H1 (cell line): ENCODE results near the gene AHI1. TPM values are rescaled to one million over a fixed set of nuclear protein-coding genes. Genes with fewer than 3 reads are reported as not detected.

Source experiments
- BACH1 ChIP-seq: IDR thresholded peaks from 2 replicates; pipeline ENCODE4 v1.6.1; 2012; ENCODE audit warnings: low read length, improper control_type of control experiment
- FOSL1 ChIP-seq: IDR thresholded peaks from 2 replicates; pipeline ENCODE4 v1.6.1; 2011; ENCODE audit warnings: mild to moderate bottlenecking, low read depth, low read length, moderate library complexity; ENCODE audit not compliant: insufficient read depth
- GTF2F1 ChIP-seq: IDR thresholded peaks from 2 replicates; pipeline ENCODE4 v1.6.1; 2012; ENCODE audit warnings: low read depth, low read length, improper control_type of control experiment, borderline replicate concordance
- POLR2AphosphoS5 ChIP-seq: IDR thresholded peaks from 2 replicates; pipeline ENCODE4 v1.6.1; 2011; ENCODE audit warnings: low read depth, low read length
- POU5F1 ChIP-seq: IDR thresholded peaks from 2 replicates; pipeline ENCODE4 v1.6.1; 2011; ENCODE audit warnings: low read depth, mild to moderate bottlenecking, low read length, moderate library complexity
- TEAD4 ChIP-seq: IDR thresholded peaks from 2 replicates; pipeline ENCODE4 v1.6.1; 2012; ENCODE audit warnings: low read depth, low read length, inconsistent platforms, mixed read lengths
- polyA plus RNA-seq, 7 experiments: library from polyadenylated mRNA; depleted of rRNA in 3 of 7; stranded (reverse) in 5 of 7; unstranded in 2 of 7; fragments of >200 nt in 5 of 7; fragments of 200-250 nt in 2 of 7; gene quantifications; 1 replicate in 5 of 7; 2 replicates in 1 of 7; 4 replicates in 1 of 7; pipeline versions ENCODE4 v1.2.1 to v1.2.3, GENCODE V29; 2011 to 2013; ENCODE audit warnings: missing spikeins in 2 of 7, mixed read lengths in 2 of 7
- total RNA-seq: library from RNA; stranded (reverse); fragmentation: NEBNext Ultra II Directional; extraction: Animal tissue kit (Norgen Biotek cat#: 25700); gene quantifications from 2 replicates; pipeline ENCODE4 v1.2.1, GENCODE V29; 2021

Gene AHI1
- total and polyA plus RNA-seq, 2 of the 8 experiments (the other 6 are each of a cell fraction or from before 2014, with no cell fraction given): 4.2 to 19.6 TPM

- no peak for TF ChIP-seq FOSL1
- no peak for TF ChIP-seq POU5F1
- no peak for TF ChIP-seq POLR2AphosphoS5
- no peak for TF ChIP-seq GTF2F1
- no peak for TF ChIP-seq BACH1
- no peak for TF ChIP-seq TEAD4
These were observed 23.9 kb upstream of the AHI1 start (continued) for GRCh38 chr6:135521431-135521830.
